Keratinocyte (primary cell): ENCODE measurements around the gene SFT2D1. TPM values are rescaled to one million over a fixed set of nuclear protein-coding genes. Genes with fewer than 3 reads are reported as not detected.

Experiments used
- DNase-seq: peaks from one replicate; pipeline ENCODE4 v3.0.0-alpha.2; 2011; ENCODE audit warnings: low read depth, missing footprints, low spot score
- FAIRE-seq: peaks from 2 replicates; lab custom pipeline; 2011; peaks lifted over from hg19 to GRCh38; lab: Jason Lieb, UNC
- H2AFZ ChIP-seq: 2 replicates; pipeline ENCODE4 v1.6.0; 2012; ENCODE audit warnings: low read length, control low read depth, inconsistent platforms; ENCODE audit not compliant: control insufficient read depth
- H3K27ac ChIP-seq: 2 replicates; pipeline ENCODE4 v1.5.1; 2011; ENCODE audit warnings: low read length; ENCODE audit not compliant: control insufficient read depth, insufficient read depth
- H3K27me3 ChIP-seq: 3 replicates; pipeline ENCODE4 v1.6.0; 2011; ENCODE audit warnings: low read length; ENCODE audit not compliant: control insufficient read depth, insufficient read depth; ENCODE audit errors: extremely low read depth
- H3K36me3 ChIP-seq, 2 experiments: 2 replicates in 1 of 2; 3 replicates in 1 of 2; pipeline ENCODE4 v1.5.1; 2011; ENCODE audit warnings: low read length in 2 of 2, mild to moderate bottlenecking in 1 of 2; ENCODE audit not compliant: control insufficient read depth in 2 of 2, insufficient read depth in 2 of 2; ENCODE audit errors: extremely low read depth in 1 of 2
- H3K4me1 ChIP-seq: 3 replicates; pipeline ENCODE4 v1.5.1; 2011; ENCODE audit warnings: low read length; ENCODE audit not compliant: control insufficient read depth, insufficient read depth; ENCODE audit errors: extremely low read depth
- H3K4me2 ChIP-seq: 3 replicates; pipeline ENCODE4 v1.6.0; 2011; ENCODE audit warnings: low read depth, low read length; ENCODE audit not compliant: control insufficient read depth, insufficient read depth; ENCODE audit errors: extremely low read depth
- H3K4me3 ChIP-seq, 3 experiments: fragments of 200-600 bp in 1 of 3; sonication (generic) in 1 of 3; 2 replicates in 2 of 3; 3 replicates in 1 of 3; pipeline ENCODE4 v1.5.1; 2011 to 2016; ENCODE audit warnings: low read length in 3 of 3, mild to moderate bottlenecking in 3 of 3, control low read depth in 2 of 3, inconsistent platforms in 1 of 3, low read depth in 1 of 3, mixed read lengths in 1 of 3, mixed run types in 1 of 3, moderate library complexity in 1 of 3; ENCODE audit not compliant: control insufficient read depth in 2 of 3, insufficient read depth in 2 of 3; ENCODE audit errors: extremely low read depth in 1 of 3
- H3K79me2 ChIP-seq: 2 replicates; pipeline ENCODE4 v1.6.0; 2012; ENCODE audit warnings: low read length; ENCODE audit not compliant: control insufficient read depth, insufficient read depth
- H3K9ac ChIP-seq: 3 replicates; pipeline ENCODE4 v1.6.0; 2011; ENCODE audit warnings: low read length; ENCODE audit not compliant: control insufficient read depth, insufficient read depth; ENCODE audit errors: extremely low read depth
- H3K9me1 ChIP-seq: 3 replicates; pipeline ENCODE4 v1.6.0; 2011; ENCODE audit warnings: low read length; ENCODE audit not compliant: control insufficient read depth, insufficient read depth; ENCODE audit errors: extremely low read depth
- H3K9me3 ChIP-seq: 2 replicates; pipeline ENCODE4 v1.5.1; 2012; ENCODE audit warnings: low read depth, low read length; ENCODE audit not compliant: control insufficient read depth
- H4K20me1 ChIP-seq: 3 replicates; pipeline ENCODE4 v1.6.0; 2011; ENCODE audit warnings: low read length; ENCODE audit not compliant: control insufficient read depth, insufficient read depth; ENCODE audit errors: extremely low read depth
- CTCF ChIP-seq, 3 experiments: IDR thresholded peaks in 1 of 3; conservative IDR thresholded peaks in 1 of 3; optimal IDR thresholded peaks in 1 of 3; 2 replicates in 2 of 3; 3 replicates in 1 of 3; pipeline versions ENCODE3 to v1.5.1; 2011; ENCODE audit warnings: low read length in 3 of 3, mild to moderate bottlenecking in 3 of 3, moderate library complexity in 2 of 3, control low read depth in 1 of 3, inconsistent platforms in 1 of 3; ENCODE audit not compliant: insufficient read depth in 2 of 3; ENCODE audit errors: extremely low read depth in 1 of 3
- EZH2 ChIP-seq: IDR thresholded peaks from one replicate; pipeline ENCODE4 v1.6.1; 2012; ENCODE audit warnings: inconsistent platforms, mild to moderate bottlenecking, low read length, moderate library complexity
- dilution Hi-C: fragments of 300-500 bp; cut with MboI; formaldehyde crosslinking; loops from one replicate; pipeline ENCODE4 v1.7.0; 2020; ENCODE audit warnings: low sequenced_read_pairs; ENCODE audit not compliant: extremely low pct_ligation_motif_present
- polyA plus RNA-seq, 5 experiments: library from polyadenylated mRNA; depleted of rRNA in 3 of 5; stranded (reverse) in 3 of 5; stranded (forward) in 1 of 5; unstranded in 1 of 5; fragments of >200 nt; gene quantifications; 1 replicate in 1 of 5; 2 replicates in 3 of 5; 3 replicates in 1 of 5; pipeline versions ENCODE4 v1.2.1 to v1.2.3, GENCODE V29; 2011 to 2012; ENCODE audit warnings: missing spikeins in 2 of 5, low read depth in 1 of 5, low replicate concordance in 1 of 5

The SFT2D1 gene
- polyA plus RNA-seq, 1 donor (not counting 4 experiments of a cell fraction or from before 2014, with no cell fraction given): 84.3 TPM

- peak overlapping the region; percentile 71 for H3K4me2 ChIP-seq
- H3K79me2 ChIP-seq: no peaks in the 10 kb centered on the region
- peaks cover 7% of the 10 kb centered on the region for H3K4me1 ChIP-seq
- H3K27ac ChIP-seq: no peak overlapping the region
- DNase-seq (peak; percentile 42), FAIRE-seq (peak; percentile 95)
- TF ChIP-seq EZH2 (no peak), CTCF (optimal IDR thresholded peaks at IDR 0.05 in 1 of 3, IDR thresholded peaks at IDR 0.05 in 1 of 3, conservative IDR thresholded peaks at IDR 0.05 in 1 of 3; ENCODE audit: extremely low read depth in 1 of 3, insufficient read depth in 2 of 3, low read length in 3 of 3) (no peak)
- no peaks in the 10 kb centered on the region for H4K20me1 ChIP-seq
- H3K4me3 ChIP-seq: peak overlapping the region in 2 of 3 experiments; percentile 34 to 43
- H3K27me3 ChIP-seq: no peaks in the 10 kb centered on the region
- H3K9ac ChIP-seq: no peak overlapping the region
- dilution Hi-C loops: no loop called here
- no peaks in the 10 kb centered on the region for H3K9me3 ChIP-seq
- no peaks in the 10 kb centered on the region for H3K9me1 ChIP-seq
- H2AFZ ChIP-seq: peak overlapping the region; percentile 85
- no peaks in the 10 kb centered on the region for H3K36me3 ChIP-seq
Measured at GRCh38 chr6:166351715-166352285, 9.5 kb upstream of the SFT2D1 start.

- DNase-seq (no peak), FAIRE-seq (no peak)
- Histone ChIP-seq H3K27me3 (no peaks in the 10 kb centered on the region), H3K9me1 (no peaks in the 10 kb centered on the region), H3K4me2 (no peak overlapping the region), H3K4me1 (peaks cover 8% of the 10 kb centered on the region), H3K4me3 (no peak overlapping the region), H2AFZ (no peak overlapping the region), H3K9ac (no peak overlapping the region), H3K79me2 (no peaks in the 10 kb centered on the region), H3K27ac (no peak overlapping the region), H3K36me3 (no peaks in the 10 kb centered on the region), H4K20me1 (no peaks in the 10 kb centered on the region), H3K9me3 (no peaks in the 10 kb centered on the region)
- no peak for TF ChIP-seq CTCF (optimal IDR thresholded peaks at IDR 0.05 in 1 of 3, IDR thresholded peaks at IDR 0.05 in 1 of 3, conservative IDR thresholded peaks at IDR 0.05 in 1 of 3; ENCODE audit: extremely low read depth in 1 of 3, insufficient read depth in 2 of 3, low read length in 3 of 3)
- TF ChIP-seq EZH2: no peak
- dilution Hi-C loops: no loop called here
Measured at GRCh38 chr6:166348305-166348949, 6.1 kb upstream of the SFT2D1 start.
